HG02852 (cell line): ENCODE results near the gene MRPL21.

Experiments
- ATAC-seq: cut with Tn5 transposase; IDR thresholded peaks from one replicate; pipeline ENCODE4 v1.9.1; 2021; ENCODE audit warnings: mild to moderate bottlenecking, moderate library complexity; ENCODE audit not compliant: unreplicated experiment

The MRPL21 gene

GRCh38 chr11:68935516-68936357 lies 32.1 kb upstream of the MRPL21 start:
- no peak for ATAC-seq

DNA sequence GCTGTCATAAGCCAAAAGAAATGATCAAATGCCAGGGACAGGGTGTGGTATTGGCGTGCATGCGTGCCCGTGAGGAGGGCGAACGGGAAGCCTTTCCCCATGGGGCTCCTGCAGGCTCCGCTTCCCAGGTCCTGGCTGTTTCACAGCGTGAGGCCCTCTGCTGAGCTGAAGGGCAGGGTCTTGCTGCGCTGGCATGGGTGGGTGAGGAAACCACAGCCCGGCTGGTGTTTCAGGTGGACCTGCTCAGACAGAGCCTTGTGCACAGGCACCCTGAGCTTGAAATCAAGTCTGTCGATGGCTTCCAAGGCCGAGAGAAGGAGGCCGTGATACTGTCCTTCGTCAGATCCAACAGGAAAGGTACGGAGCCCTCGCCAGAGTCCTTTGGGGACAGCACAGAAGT lies 31.4 kb upstream of the MRPL21 start:
- ATAC-seq: no peak

- no peak for ATAC-seq
Measured at GRCh38 chr11:68934666-68935065, 31.0 kb upstream of the MRPL21 start.

- ATAC-seq: no peak
Measured at GRCh38 chr11:68934321-68934645, 30.7 kb upstream of the MRPL21 start.

DNA sequence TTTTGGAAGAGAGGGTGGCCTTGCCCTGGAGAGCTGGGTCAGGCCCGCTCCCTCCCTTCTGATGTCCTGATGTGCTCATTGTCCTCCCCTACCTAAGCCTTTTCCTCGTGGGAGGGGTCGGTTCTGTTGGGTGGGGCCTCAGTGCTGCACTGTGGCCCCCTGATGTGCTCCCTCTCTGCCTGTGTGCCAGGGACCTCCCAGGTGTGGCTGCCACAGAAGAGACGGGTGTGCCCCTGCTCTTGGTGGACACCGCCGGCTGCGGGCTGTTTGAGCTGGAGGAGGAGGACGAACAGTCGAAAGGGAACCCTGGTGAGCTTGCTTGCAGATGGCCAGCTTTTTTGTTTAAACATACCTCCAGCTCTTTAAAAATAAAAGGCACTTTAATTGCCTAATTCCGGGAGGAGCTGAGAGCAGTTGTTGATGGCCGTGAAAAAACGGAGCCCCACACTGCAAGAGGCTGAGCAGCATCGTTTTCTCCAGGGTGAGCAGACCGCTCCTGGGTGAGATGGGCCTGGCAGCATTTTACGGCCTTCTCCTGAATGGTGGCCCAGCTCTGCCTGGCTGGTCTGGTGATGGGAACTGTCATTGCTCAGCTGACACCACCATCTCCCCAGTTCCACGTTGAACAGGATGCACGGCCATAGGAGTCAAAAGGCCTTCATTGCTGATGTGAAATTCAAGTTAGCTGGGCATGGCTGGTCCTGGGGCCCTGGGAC lies 30.1 kb upstream of the MRPL21 start:
- no peak for ATAC-seq

DNA sequence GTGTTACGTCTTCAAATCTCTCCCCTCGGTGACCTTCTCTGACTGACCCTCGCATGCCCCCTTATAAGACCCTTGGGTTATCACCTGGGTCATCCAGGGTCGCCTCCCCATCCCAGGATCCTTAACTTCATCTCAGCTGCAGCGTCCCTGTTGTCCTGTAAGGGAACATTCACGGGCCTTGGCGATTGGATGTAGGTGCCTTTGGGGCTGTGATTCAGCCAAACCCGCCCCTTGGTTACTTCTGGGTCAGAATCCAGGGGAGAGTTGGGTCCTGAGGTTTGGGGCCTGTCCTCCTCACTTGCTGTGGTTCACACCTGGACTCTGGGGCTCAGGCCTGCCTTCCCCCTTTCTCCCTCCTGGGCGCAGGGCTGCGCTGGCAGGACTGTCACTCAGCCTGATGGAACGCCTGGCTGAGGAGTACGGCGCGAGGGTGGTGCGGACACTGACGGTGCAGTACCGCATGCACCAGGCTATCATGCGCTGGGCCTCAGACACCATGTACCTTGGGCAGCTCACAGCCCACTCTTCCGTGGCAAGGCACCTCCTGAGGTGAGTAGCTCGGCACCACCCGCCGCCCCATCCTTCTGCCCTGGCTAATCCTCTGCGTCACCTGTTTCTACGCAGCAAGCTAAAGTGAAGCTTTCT lies 29.4 kb upstream of the MRPL21 start:
- ATAC-seq: no peak

- ATAC-seq: no peak
Measured at GRCh38 chr11:68932358-68932757, 28.7 kb upstream of the MRPL21 start.

- ATAC-seq: no peak
Measured at GRCh38 chr11:68931911-68932310, 28.3 kb upstream of the MRPL21 start.

DNA sequence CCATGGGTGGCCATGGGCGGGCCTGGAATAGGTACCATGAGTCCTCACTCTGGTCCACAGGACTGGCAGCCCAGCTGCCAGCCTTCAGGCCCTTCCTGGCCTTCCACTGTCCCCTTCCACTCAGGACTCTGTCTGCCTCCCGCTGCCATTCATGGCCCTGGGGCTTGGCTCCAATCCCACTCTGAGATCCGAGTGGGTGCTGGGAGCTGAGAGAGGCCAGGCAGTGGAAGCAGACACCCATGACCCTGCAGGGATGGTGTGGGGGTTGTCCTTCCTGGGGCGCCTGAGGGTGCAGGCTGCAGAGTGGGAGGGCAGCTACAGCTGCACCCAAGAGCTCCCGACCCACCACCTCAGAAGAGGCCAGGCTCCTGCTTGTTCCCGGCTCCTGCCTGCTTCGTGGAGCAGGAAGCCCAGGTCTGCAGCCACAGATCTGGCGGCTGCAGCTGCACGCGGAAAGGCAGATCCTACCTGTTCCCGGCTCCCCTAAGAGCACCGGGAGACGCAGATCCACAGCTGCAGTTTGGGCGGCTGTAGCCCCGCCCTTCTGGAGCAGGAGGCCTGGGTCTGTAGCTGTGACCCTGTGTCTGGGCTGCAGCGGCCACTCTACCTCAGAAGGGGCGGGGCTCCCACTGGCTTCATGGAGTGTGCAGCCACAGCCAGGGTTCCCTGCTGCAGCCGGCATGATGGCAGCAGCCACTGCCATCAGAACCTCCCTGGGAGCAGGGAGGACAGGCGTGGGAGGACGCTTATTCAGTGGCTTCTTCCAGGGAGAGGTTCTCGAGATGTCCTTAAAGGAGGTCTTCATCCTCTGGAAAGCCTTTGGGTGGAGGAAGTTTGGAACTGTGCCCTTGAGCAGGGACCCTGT lies 27.6 kb upstream of the MRPL21 start:
- ATAC-seq: no peak

DNA sequence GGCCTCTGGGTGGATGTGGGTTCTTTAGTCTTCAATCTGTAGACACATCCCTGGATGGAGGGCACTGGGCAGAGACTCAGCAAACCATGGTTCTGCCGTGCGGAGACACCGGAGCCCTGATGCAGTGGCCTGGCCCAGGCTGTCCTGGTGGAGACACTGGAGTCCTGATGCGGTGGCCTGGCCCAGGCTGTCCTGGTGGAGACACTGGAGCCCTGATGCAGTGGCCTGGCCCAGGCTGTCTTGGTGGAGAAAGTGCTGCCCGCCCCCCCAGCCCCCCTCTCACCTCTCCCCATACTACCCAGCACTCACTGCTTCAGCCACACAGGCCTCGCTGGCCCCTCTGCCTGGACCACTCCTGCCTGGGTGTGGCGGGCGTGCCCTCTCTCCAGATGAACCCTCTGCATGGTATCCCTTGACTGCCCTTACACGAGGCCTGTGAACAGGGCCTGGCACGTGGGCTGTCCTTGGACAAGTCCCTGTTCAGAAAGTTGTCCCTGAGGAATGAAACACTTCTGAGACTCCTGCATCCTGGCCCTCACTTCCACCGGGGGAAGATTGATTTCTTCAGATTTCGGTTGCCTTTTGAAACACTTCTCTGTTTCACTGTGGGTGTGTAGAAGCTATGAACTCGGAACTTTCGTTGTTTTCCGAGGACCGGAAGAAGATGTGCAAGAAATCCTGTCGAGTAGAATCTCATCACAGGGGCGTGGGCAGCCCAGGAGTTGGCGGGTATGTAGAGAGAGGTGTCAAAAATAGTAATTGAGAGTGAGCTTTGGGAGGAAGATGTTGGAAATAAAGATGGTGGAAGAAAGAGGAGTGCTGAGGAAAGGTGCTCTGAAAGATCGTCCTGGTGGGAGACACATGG lies 26.3 kb upstream of the MRPL21 start:
- ATAC-seq: no peak

- ATAC-seq: no peak
Measured at GRCh38 chr11:68929135-68929534, 25.5 kb upstream of the MRPL21 start.

GRCh38 chr11:68928136-68928880 lies 24.7 kb upstream of the MRPL21 start:
- ATAC-seq: no peak

DNA sequence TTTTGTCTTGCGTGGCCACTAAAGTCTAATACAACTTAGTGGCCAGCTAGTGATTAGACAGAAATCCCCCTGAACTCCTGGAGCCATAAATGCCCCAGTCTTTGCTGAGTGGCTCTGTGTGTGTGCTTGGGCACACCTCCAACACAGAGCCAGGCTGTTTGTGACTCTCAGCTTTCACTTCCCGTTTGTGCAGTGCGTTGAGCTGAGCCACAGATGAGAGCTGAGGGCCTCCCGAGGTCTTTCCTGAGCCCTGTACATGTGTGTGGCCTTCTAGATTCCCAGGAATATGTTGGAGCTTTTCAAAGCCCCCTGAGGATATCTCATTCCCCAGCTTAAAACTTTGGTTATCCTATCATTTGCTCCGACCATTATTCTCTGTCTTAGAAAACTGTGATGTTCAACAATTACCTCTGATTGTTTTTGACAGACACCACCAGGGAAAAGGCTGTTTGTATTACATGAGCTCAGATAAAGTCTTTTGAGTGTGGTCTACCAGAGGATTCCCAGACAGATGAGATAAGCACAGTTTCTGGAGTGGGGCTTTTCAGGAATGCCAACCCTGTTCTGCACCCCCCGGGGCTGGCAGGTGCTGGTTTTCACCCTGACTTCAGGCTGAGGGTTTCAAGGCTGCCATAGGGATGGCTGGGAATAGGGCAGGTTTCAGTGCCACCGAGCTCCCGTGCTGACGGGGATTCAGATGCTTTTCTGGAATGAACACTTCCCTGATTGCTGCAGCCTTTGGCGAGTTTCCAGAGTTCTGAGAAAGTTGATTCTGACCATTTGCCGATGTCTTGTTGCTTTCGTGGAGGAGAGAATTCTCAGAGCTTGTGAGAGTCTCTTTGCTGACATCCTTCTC lies 23.9 kb upstream of the MRPL21 start:
- ATAC-seq: no peak

DNA sequence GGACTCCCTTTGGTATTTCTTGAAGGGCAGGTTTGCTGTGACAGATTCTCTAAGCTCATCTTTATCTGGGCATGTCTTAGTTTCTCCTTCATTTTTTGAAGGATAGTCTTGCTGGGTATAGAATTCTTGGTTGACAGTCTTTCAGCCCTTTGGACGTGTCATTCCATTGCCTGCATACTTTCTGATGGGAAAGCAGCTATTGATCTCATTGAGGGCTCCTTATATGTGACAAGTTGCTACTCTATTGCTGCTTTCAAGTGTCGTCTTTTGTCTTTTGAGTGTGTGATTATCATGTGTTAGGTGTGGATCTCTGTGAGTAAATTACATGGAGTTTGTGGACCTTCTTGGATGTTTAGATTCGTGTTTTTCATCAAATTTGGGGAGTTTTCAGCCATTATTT lies 22.0 kb upstream of the MRPL21 start:
- ATAC-seq: no peak

- no peak for ATAC-seq
Measured at GRCh38 chr11:68924073-68924925, 20.7 kb upstream of the MRPL21 start.

DNA sequence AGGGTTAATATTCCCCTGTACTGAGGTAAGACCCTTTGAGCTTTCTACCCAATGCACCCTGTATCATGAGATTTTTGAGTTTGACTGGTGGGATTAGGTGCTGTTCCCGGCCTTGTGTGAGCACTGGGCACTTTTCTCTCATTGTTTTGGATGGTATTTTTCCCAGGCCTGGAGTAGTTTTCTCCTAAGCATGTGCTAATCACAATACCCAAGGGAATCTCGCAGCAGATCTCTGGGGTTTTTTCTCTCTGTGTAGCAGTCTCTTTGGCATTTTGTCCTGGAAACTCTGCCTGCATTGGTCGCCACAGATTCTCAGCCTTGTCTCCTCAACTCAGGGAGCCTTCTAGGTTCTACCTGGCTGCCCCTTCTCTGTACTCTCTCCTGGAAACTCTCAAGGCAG lies 20.0 kb upstream of the MRPL21 start:
- ATAC-seq: no peak

DNA sequence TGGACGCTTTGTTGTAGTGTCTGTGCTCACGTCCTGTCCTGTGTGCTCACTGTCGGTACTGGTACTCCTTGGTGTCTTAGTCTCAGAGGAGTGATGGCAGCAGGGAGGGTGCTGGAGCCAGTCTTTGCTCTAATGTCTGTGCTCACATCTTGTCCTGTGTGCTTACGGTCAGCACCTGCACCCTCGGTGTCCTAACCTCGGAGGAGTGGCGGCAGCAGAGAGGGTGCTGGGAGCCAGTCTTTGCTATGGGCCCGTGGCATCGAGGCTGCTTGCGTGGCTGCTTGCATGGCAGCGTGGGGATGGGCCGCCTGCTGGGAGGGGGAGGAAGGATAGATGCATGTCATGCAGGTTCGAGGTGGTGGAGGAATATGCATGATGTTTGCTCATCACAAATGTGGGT lies 12.8 kb upstream of the MRPL21 start:
- no peak for ATAC-seq

GRCh38 chr11:68914761-68915160 lies 11.1 kb upstream of the MRPL21 start:
- no peak for ATAC-seq
